Inflammatory macrophage treated with lipopolysaccharide for 4 hours (primary cell): ENCODE measurements around the gene TGFA.
A peak's percentile ranks its signal among the peaks of the same experiment; 100 is the strongest.

Experiments
- DNase-seq: peaks from one replicate; pipeline ENCODE4 v3.0.0-alpha.2; 2020

TGFA gene

GRCh38 chr2:70461981-70462876 is 91.4 kb downstream of the TGFA start:
- no peak for DNase-seq

GRCh38 chr2:70461414-70461813 is 92.2 kb downstream of the TGFA start:
- DNase-seq: no peak

DNA sequence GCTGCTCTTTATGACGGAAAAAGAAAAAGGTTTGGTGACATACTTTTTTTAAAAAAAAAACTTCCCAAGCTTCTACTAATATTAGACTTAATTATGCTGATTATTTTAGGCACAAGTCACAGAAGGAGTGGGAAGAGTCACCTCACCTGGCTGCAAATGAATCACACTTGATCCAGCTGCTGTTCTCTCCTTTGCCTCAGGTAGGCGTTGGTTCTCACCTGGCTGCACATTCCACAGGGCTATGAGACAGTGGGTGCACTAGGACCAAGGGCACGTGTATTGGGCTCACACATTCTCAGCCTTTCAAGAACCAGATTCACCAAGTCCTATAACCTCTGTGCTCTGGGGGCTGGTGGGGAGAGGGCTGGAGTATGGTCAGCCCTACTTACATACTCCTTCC is 93.3 kb downstream of the TGFA start:
- no peak for DNase-seq

DNA sequence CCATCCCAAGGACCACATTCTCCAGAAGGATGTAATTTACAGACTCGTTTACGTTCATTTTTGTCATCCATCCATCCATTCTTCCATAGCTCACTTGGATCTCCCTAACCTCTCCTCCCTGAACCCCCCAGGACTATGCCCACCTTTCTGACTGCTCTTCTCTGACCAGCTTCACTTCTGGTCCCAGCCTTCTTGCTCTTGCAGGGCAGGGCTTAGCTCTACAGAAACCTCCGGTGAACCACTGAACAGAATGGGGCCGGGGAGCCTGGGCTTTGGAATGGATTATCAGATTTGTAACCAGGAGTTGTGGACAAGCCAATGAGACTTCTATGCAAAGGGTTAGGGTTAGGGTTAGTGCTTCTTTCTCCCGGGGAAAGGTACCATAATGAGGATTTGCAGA is 95.0 kb downstream of the TGFA start:
- DNase-seq: no peak

DNA sequence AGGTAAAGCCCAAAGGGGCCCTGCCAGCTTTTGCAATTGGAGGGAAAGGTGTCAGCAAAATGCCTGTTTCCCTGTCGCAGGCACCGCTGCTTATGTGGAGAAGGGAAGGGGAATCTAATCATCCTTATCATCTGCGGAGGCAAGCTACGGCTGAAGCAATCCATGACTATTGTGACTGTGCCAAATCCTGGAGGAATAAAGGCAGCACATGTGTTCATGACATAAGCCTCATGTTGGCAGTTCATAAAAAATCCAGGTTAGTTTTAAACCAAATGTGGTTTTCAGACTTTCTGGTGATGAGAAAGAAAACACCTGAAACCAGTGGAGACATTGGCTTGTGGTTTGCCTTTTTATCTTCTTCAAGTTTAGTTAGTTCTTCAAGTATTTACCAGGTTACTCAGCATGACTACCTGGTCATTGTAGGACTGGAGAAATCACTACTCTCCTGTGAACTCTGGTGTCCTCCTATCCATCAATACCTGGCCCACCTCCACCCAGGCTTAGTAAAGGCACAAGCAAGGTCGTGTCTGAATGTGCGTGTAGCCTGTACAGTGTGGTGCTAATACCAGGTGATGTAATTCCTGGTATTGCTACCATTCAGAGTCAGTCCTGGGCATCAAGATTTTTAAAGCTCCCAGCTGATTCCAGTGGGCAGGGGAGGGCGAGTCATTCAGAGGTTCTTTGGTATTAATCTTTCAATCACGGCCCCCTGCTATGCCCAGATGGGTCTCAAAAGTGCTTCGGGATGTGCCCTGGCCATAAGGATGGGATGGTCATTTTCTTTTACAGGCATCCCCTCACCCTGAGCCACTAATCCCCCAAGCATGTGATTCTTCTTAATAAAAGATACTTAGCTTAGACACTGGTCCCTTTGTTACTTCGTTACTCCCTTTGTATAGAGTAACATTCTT is 96.8 kb downstream of the TGFA start:
- no peak for DNase-seq

DNA sequence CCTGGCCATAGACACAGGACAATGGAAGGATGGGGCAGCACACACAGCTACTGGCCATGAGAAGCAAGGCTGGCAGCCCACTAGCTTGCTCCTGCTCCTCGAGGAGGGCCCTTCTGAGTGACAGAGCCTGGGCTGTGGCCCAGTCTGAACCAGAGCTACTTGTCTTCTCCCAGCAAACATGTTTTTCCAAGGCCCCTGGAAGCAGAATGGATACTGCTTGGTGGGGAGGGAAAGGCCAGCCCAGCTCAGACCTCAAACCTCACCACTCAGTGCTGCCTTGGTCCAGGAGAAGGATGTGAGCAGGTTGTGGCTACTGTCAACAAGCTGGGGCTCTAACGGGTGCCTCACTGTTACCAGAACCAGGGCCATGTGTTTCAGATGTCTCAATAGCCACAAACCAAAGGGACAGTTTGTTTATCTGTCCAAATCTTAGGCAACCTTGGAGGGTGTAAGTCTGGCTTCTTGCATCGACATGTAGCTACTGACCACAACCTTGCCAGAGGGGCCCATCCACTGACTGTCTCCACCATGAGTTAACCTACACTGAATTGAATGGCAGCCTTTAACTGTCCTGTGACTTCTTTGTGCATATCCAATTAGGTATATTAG is 98.6 kb downstream of the TGFA start:
- DNase-seq: no peak

GRCh38 chr2:70450641-70451250 is 102.9 kb downstream of the TGFA start:
- DNase-seq: no peak

DNA sequence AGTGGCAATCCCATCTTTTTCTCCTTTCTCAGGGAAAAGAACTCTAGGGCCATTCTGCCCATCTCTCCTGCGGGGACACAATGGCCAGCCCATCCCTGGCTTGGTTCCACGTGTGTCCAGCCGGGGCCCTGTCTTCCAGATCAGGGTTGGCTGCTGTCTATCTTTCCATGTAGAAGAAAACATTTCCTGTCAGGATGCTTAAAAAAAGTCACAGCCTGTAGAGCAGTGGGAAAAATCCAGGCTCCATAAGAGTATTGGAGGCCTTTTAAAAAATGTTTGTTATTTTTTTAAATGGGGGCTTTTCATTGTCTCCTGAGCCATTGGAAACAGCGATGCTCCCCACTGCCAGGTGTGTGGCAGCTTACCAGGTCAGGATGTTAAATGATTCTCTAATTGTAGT is 105.6 kb downstream of the TGFA start:
- DNase-seq: no peak

GRCh38 chr2:70443726-70444125 is 109.9 kb downstream of the TGFA start:
- no peak for DNase-seq

GRCh38 chr2:70443078-70443465 is 110.6 kb downstream of the TGFA start:
- no peak for DNase-seq

- DNase-seq: no peak
These were observed 111.1 kb downstream of the TGFA start for GRCh38 chr2:70442301-70443077.

DNA sequence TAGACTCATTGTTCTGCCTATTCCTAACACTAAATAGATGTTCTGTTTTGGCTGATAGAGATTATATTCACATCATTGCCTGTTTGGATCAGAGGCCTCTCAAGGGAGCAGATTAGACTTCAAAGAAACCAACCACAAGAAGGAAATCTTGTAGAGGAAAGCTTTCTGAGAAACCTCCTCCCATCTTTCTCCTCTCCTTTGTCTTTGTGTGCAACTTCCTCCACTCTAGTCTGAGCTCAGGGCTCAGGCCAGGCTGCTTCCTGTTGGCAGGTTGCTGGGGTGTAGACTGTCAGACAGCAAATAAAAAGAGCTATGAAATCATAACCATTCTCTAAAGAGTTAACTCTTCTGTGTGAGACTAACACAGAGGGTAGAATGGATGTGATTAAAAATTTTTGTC is 113.0 kb downstream of the TGFA start:
- no peak for DNase-seq

DNA sequence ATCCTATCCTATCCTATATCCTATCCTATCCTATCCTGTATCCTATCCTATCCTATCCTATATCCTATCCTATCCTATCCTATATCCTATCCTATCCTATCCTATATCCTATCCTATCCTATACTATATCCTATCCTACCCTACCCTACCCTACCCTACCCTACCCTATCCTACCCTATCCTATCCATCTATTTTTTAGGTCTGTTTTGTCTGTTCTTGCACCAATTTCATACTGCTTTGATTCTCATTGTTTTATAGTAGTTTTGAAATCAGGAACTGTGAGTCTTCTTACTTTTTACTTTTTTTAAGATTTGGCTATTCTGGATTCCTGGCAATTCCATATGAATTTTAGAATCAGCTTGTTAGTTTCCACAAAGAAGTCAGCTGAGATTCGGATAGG is 118.5 kb downstream of the TGFA start:
- no peak for DNase-seq

GRCh38 chr2:70433315-70433714 is 120.3 kb downstream of the TGFA start:
- peak; percentile 3 for DNase-seq

DNA sequence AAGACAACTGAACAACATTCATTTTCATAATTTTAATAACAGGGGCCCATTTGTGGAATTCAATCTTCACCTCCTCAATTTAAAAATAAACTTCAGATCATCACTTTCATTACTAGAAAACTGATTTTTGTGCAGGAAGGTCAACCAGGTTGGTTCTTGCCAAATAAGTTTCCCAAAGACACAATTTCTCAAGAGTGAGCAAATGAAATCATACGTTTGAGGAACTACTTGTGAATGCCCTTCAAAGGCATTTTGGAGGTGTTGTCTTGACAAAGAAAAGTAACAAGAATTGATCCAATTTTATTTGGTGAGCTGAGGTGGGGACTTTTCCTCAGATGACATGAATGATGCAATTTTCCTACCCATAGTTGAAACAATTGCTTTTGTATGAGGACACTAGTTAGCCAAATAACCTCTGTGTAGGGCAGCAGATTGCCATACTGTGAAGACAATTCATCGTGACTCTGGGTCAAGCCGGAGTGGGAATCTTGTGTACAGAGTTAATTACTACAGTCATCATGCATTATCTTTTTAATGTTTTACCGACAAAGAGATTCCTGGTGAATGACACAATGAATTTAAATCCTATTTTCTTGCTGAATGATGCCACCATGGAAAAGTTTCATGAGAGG is 121.8 kb downstream of the TGFA start:
- DNase-seq: peak; percentile 39

- no peak for DNase-seq
These were observed 127.3 kb downstream of the TGFA start for GRCh38 chr2:70426341-70426740.

- DNase-seq: no peak
These were observed 127.8 kb downstream of the TGFA start for GRCh38 chr2:70425682-70426301.

- no peak for DNase-seq
These were observed 132.9 kb downstream of the TGFA start for GRCh38 chr2:70420740-70421139.

- no peak for DNase-seq
These were observed 133.5 kb downstream of the TGFA start for GRCh38 chr2:70420143-70420542.

DNA sequence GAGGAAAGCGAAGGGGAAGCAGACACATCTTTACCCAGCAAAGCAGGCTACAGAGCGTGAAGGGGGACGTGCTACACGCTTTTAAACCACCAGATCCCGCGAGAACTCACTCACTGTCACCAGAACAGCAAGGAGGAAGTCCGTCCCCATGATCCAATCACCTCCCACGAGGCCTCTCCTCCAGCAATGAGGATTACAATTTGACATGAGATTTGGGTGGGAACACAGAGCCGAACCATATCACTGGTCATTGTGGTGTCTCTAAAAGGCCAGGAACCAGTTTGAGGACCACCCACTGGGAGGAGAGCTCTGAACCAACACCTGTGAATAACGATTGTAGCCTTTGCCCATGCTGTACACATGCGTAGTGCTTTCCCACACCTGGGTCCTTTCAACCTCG is 135.1 kb downstream of the TGFA start:
- no peak for DNase-seq

- DNase-seq: no peak
These were observed 136.6 kb downstream of the TGFA start for GRCh38 chr2:70417011-70417410.
